ENCODE results near the gene MTCL1. TPM values are rescaled to one million over a fixed set of nuclear protein-coding genes. Genes with fewer than 3 reads are reported as not detected.

MTCL1 gene
- total and polyA plus RNA-seq, 2 of the 8 experiments (the other 6 are each of a cell fraction or from before 2014, with no cell fraction given), result 16.6 to 60.8 TPM

GRCh38 chr18:8802017-8802672 is 96.8 kb downstream of the MTCL1 start:
- POLR2A ChIA-PET (ENCODE audit: partially characterized antibody), result interaction anchor here (2.5 kb wide), 1 partner anchor 95 kb away, joined by 7 read pairs; no protein-coding TSS in a partner anchor
- H2AK5ac ChIP-seq (ENCODE audit: low read depth, low read length), result no peak overlapping the region

More at GRCh38 chr18:8802017-8802672, 96.8 kb downstream of the MTCL1 start:
- CTCF ChIA-PET (ENCODE audit: partially characterized antibody), result interaction anchor here (0.6 to 4.5 kb wide), 6 partner anchors 12 to 147 kb away, joined by 3 to 17 read pairs (median 4); no protein-coding TSS in a partner anchor
- Histone ChIP-seq H3K4me1 (replicated peaks in 1 of 4; ENCODE audit: control insufficient read depth in 3 of 4, insufficient read depth in 4 of 4, low read length in 3 of 4) (peaks cover 5 to 12% (median 8%) of the 10 kb centered on the region in 4 experiments; a peak in 6 of 7 replicates), H4K20me1 (replicated peaks in 1 of 2; ENCODE audit: control insufficient read depth in 1 of 2, insufficient read depth in 2 of 2, low read length in 2 of 2) (no peaks in the 10 kb centered on the region), H2BK20ac (ENCODE audit: low read length) (no peak overlapping the region), H3K14ac (ENCODE audit: insufficient read length) (no peak overlapping the region), H3K56ac (replicated peaks; ENCODE audit: insufficient read length, low read depth, low read length) (no peak overlapping the region), H3K79me2 (ENCODE audit: control insufficient read depth in 1 of 2, insufficient read depth in 2 of 2, low read length in 2 of 2) (no peaks in the 10 kb centered on the region), H3K18ac (ENCODE audit: extremely low read depth, low read length) (no peak overlapping the region), H3K23ac (ENCODE audit: insufficient read length) (no peak overlapping the region), H4K5ac (ENCODE audit: insufficient read length, low read depth, low read length) (no peak overlapping the region), H2BK5ac (ENCODE audit: low read depth, low read length) (no peak overlapping the region), H3K4me3 (ENCODE audit: extremely low read depth in 1 of 4, insufficient read depth in 2 of 4, low read depth in 3 of 4, low read length in 4 of 4) (no peak overlapping the region), H3K9ac (replicated peaks in 1 of 4; ENCODE audit: extremely low read depth in 1 of 4, low read depth in 3 of 4, low read length in 3 of 4) (no peak overlapping the region), H3K4me2 (ENCODE audit: insufficient read depth in 1 of 2, low read depth in 2 of 2, low read length in 2 of 2) (no peak overlapping the region), H4K8ac (ENCODE audit: extremely low read depth, insufficient read depth, low read length) (no peak overlapping the region), H3K79me1 (ENCODE audit: low read depth, low read length) (no peaks in the 10 kb centered on the region), H3K23me2 (ENCODE audit: low read depth, low read length) (no peaks in the 10 kb centered on the region), H3K4ac (replicated peaks; ENCODE audit: insufficient read length, low read depth, low read length) (no peak overlapping the region), H2BK120ac (replicated peaks; ENCODE audit: low read depth, low read length) (no peak overlapping the region), H2BK12ac (ENCODE audit: low read depth, low read length) (0 out of 2 replicates have a peak overlapping the region, but pooled peaks have one; percentile 31), H4K91ac (replicated peaks; ENCODE audit: insufficient read length, low read length) (no peak overlapping the region), H3K36me3 (ENCODE audit: control insufficient read depth in 2 of 4, insufficient read depth in 4 of 4, low read length in 3 of 4) (peaks cover 0 to 16% (median 10%) of the 10 kb centered on the region in 4 experiments; a peak in 6 of 8 replicates), H2BK15ac (ENCODE audit: low read length) (peak overlapping the region; percentile 53; the same call in 1 of the 2 replicates), H2AFZ (ENCODE audit: low read length) (no peak overlapping the region), H3K27me3 (replicated peaks in 1 of 4; ENCODE audit: control insufficient read depth in 3 of 4, extremely low read depth in 1 of 4, insufficient read depth in 3 of 4, low read length in 3 of 4) (no peaks in the 10 kb centered on the region), H3K27ac (ENCODE audit: low read depth, low read length) (no peak overlapping the region), H3K9me3 (ENCODE audit: insufficient read depth in 2 of 2, low read depth in 1 of 2, low read length in 1 of 2) (no peaks in the 10 kb centered on the region)
- FAIRE-seq, result no peak
- TF ChIP-seq TAF7 (optimal IDR thresholded peaks at IDR 0.05; ENCODE audit: borderline replicate concordance, low read depth, low read length) (no peak), PHF8 (conservative IDR thresholded peaks at IDR 0.05; ENCODE audit: low read depth, low read length) (no peak), NANOG (IDR thresholded peaks at IDR 0.05; ENCODE audit: insufficient read depth, low read depth, low read length, poor library complexity, severe bottlenecking) (no peak), SIRT6 (IDR thresholded peaks at IDR 0.05; ENCODE audit: low read length) (no peak), TCF12 (IDR thresholded peaks at IDR 0.05; ENCODE audit: low read depth, low read length) (no peak), ASH2L (IDR thresholded peaks at IDR 0.05; ENCODE audit: low read length) (no peak), TEAD4 (IDR thresholded peaks at IDR 0.05; ENCODE audit: low read depth, low read length) (no peak)
- 85% methylated on average over 6 of the region's 6 CpGs; no CpG with 5 or more reads in 1 of the 2 experiments for WGBS, 2 experiments (ENCODE audit: extremely low coverage in 1 of 2, insufficient coverage in 1 of 2, insufficient read length in 1 of 2, insufficient replicate concordance in 2 of 2, low coverage in 1 of 2, low lambda C conversion rate in 2 of 2, missing lambda C conversion rate in 1 of 2)
- DNase-seq (ENCODE audit: low read depth in 1 of 2, low spot score in 2 of 2), result no peak
